PFSK-1 (cell line): ENCODE data around the gene TAF15.

Experiments
- POLR2AphosphoS5 ChIP-seq: IDR thresholded peaks from 2 replicates; pipeline ENCODE4 v1.6.1; 2012; ENCODE audit warnings: low read depth, mild to moderate bottlenecking, control low read depth, low read length, moderate library complexity
- REST ChIP-seq, 2 experiments: IDR thresholded peaks; 2 replicates each; pipeline versions ENCODE4 v1.6.1 to v1.8.0; 2011 to 2012; ENCODE audit warnings: low read depth in 2 of 2, low read length in 2 of 2, control low read depth in 1 of 2, inconsistent platforms in 1 of 2, mild to moderate bottlenecking in 1 of 2, moderate library complexity in 1 of 2; ENCODE audit not compliant: insufficient read depth in 1 of 2
- SIN3A ChIP-seq: IDR thresholded peaks from 2 replicates; pipeline ENCODE4 v1.6.1; 2012; ENCODE audit warnings: mild to moderate bottlenecking, low read length, moderate library complexity, borderline replicate concordance; ENCODE audit not compliant: insufficient read depth
- TAF1 ChIP-seq: IDR thresholded peaks from 2 replicates; pipeline ENCODE4 v1.6.1; 2012; ENCODE audit warnings: low read length, control low read depth, borderline replicate concordance; ENCODE audit not compliant: insufficient read depth

- no peak for TF ChIP-seq POLR2AphosphoS5
- TF ChIP-seq TAF1: no peak
- no peak for TF ChIP-seq REST (IDR thresholded peaks at IDR 0.05; ENCODE audit: insufficient read depth in 1 of 2, low read depth in 2 of 2, low read length in 2 of 2)
- no peak for TF ChIP-seq SIN3A
Observed at GRCh38 chr17:35868737-35869136, 59.5 kb downstream of the TAF15 start, which contains the start of gene HEATR9.
